SK-N-SH treated with all-trans-retinoic acid at 6 μM for 48 hours (cell line): Measurements from ENCODE around the gene MAB21L4.

Source experiments
- ATAC-seq: fragments of 200-7000 bp; cut with Tn5 transposase; 3 replicates; pipeline ENCODE4 v1.9.1; 2020; ENCODE audit warnings: mild to moderate bottlenecking, moderate library complexity
- ARNTL ChIP-seq: fragments of 450-650 bp; formaldehyde crosslinking; IDR thresholded peaks from 2 replicates; pipeline ENCODE4 v1.5.0; 2020; ENCODE audit warnings: low read depth, mild to moderate bottlenecking, moderate library complexity, borderline replicate concordance
- BACH2 ChIP-seq: fragments of 250-450 bp; sonication (Bioruptor Pico); IDR thresholded peaks from 2 replicates; pipeline ENCODE4 v1.9.0; 2021; ENCODE audit warnings: mild to moderate bottlenecking, borderline replicate concordance
- ESRRG ChIP-seq: fragments of 250-450 bp; sonication (Bioruptor Pico); IDR thresholded peaks from 2 replicates; pipeline ENCODE4 v1.6.1; 2021; ENCODE audit warnings: mild to moderate bottlenecking
- GLIS3 ChIP-seq: fragments of 250-450 bp; sonication (Bioruptor Pico); IDR thresholded peaks from 2 replicates; pipeline ENCODE4 v1.5.0; 2020; ENCODE audit warnings: mild to moderate bottlenecking, moderate library complexity
- OSR1 ChIP-seq: fragments of 250-450 bp; sonication (Bioruptor Pico); IDR thresholded peaks from 2 replicates; pipeline ENCODE4 v1.8.0; 2022; ENCODE audit warnings: moderate library complexity, mild to moderate bottlenecking, inconsistent platforms
- PPARA ChIP-seq: fragments of 250-450 bp; sonication (Bioruptor Pico); IDR thresholded peaks from 2 replicates; pipeline ENCODE4 v1.5.0; 2020; ENCODE audit warnings: mild to moderate bottlenecking, borderline replicate concordance
- RARB ChIP-seq: fragments of 250-450 bp; sonication (Bioruptor Pico); IDR thresholded peaks from 2 replicates; pipeline ENCODE4 v1.8.0; 2021; ENCODE audit warnings: mild to moderate bottlenecking, moderate library complexity
- SNAI2 ChIP-seq: fragments of 250-450 bp; sonication (Bioruptor Pico); IDR thresholded peaks from 2 replicates; pipeline ENCODE4 v1.5.0; 2020; ENCODE audit warnings: mild to moderate bottlenecking, moderate library complexity
- TOX ChIP-seq: fragments of 250-450 bp; sonication (Bioruptor Pico); IDR thresholded peaks from 2 replicates; pipeline ENCODE4 v1.8.0; 2021; ENCODE audit warnings: mild to moderate bottlenecking, moderate library complexity, borderline replicate concordance
- ZC3H10 ChIP-seq: fragments of 250-450 bp; sonication (Bioruptor Pico); IDR thresholded peaks from 2 replicates; pipeline ENCODE4 v1.5.1; 2021; ENCODE audit warnings: mild to moderate bottlenecking, moderate library complexity
- ZFP3 ChIP-seq: fragments of 250-450 bp; sonication (Bioruptor Pico); IDR thresholded peaks from 2 replicates; pipeline ENCODE4 v1.5.0; 2020; ENCODE audit warnings: mild to moderate bottlenecking, moderate library complexity
- ZFP30 ChIP-seq: fragments of 450-650 bp; formaldehyde crosslinking; IDR thresholded peaks from 2 replicates; pipeline ENCODE4 v1.5.0; 2022; ENCODE audit warnings: mild to moderate bottlenecking, moderate library complexity
- TF ChIP-seq, protein P1 (sequence below): fragments of 250-450 bp; sonication (Bioruptor Pico); IDR thresholded peaks from 2 replicates; pipeline ENCODE4 v1.5.0; 2020; ENCODE audit warnings: mild to moderate bottlenecking, moderate library complexity
- TF ChIP-seq, protein P2 (sequence below): fragments of 250-450 bp; sonication (Bioruptor Pico); IDR thresholded peaks from 2 replicates; pipeline ENCODE4 v1.8.0; 2021; ENCODE audit warnings: low read depth, mild to moderate bottlenecking, moderate library complexity, borderline replicate concordance
- TF ChIP-seq, protein P3 (sequence below): fragments of 250-450 bp; sonication (Bioruptor Pico); IDR thresholded peaks from 2 replicates; pipeline ENCODE4 v1.5.1; 2020; ENCODE audit warnings: low read depth, mild to moderate bottlenecking, moderate library complexity
- TF ChIP-seq, protein P4 (sequence below): fragments of 250-450 bp; sonication (Bioruptor Pico); IDR thresholded peaks from 2 replicates; pipeline ENCODE4 v1.5.1; 2021; ENCODE audit warnings: mild to moderate bottlenecking, moderate library complexity
- TF ChIP-seq, protein P5 (sequence below): fragments of 250-450 bp; sonication (Bioruptor Pico); IDR thresholded peaks from 2 replicates; pipeline ENCODE4 v1.8.0; 2020; ENCODE audit warnings: mild to moderate bottlenecking, moderate library complexity, borderline replicate concordance

Gene MAB21L4

DNA sequence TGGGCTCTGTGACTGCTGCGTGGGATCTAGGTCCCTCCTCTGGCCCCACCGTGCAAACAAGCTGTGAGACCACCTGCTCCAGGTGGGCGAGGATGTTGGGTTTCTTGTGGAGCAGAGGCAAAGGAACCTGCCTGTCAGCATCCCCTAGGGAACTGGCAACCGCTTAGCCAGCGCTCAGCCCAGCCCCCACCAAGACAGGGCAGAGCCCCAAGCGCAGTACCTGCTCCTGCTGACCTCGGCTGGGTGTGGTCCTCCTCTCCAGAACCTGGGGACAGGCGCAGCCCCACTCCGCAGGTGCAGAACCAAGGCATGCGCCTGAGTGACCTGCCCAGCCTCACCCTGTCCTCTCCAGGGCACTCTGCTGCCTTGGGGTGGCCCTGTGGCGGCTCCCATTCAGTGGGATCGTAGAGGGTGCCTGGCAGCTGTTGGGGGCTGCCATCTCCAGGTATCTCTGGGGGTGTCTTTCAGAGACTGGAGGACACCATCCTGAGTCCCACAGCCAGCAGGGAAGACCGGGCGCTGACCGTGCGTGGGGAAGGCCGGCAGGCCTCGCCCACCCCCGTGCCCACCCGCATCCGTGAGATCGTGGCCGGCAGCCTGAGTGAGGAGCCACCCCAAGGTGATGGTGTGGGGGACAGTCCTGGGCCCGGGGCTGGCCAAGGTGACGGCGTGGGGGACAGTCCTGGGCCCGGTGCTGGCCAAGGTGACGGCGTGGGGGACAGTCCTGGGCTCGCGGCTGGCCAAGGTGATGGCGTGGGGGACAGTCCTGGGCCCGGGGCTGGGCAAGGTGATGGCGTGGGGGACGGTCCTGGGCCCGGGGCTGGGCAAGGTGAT lies 22.5 kb upstream of the MAB21L4 start:
- TF ChIP-seq OSR1 (CRISPR knock-in tag): no peak
- TF ChIP-seq, protein P1, sequence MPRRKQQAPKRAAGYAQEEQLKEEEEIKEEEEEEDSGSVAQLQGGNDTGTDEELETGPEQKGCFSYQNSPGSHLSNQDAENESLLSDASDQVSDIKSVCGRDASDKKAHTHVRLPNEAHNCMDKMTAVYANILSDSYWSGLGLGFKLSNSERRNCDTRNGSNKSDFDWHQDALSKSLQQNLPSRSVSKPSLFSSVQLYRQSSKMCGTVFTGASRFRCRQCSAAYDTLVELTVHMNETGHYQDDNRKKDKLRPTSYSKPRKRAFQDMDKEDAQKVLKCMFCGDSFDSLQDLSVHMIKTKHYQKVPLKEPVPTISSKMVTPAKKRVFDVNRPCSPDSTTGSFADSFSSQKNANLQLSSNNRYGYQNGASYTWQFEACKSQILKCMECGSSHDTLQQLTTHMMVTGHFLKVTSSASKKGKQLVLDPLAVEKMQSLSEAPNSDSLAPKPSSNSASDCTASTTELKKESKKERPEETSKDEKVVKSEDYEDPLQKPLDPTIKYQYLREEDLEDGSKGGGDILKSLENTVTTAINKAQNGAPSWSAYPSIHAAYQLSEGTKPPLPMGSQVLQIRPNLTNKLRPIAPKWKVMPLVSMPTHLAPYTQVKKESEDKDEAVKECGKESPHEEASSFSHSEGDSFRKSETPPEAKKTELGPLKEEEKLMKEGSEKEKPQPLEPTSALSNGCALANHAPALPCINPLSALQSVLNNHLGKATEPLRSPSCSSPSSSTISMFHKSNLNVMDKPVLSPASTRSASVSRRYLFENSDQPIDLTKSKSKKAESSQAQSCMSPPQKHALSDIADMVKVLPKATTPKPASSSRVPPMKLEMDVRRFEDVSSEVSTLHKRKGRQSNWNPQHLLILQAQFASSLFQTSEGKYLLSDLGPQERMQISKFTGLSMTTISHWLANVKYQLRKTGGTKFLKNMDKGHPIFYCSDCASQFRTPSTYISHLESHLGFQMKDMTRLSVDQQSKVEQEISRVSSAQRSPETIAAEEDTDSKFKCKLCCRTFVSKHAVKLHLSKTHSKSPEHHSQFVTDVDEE (CRISPR knock-in tag): no peak
- no peak for TF ChIP-seq BACH2 (CRISPR knock-in tag)
- TF ChIP-seq ESRRG (CRISPR knock-in tag): no peak
- TF ChIP-seq, protein P2, sequence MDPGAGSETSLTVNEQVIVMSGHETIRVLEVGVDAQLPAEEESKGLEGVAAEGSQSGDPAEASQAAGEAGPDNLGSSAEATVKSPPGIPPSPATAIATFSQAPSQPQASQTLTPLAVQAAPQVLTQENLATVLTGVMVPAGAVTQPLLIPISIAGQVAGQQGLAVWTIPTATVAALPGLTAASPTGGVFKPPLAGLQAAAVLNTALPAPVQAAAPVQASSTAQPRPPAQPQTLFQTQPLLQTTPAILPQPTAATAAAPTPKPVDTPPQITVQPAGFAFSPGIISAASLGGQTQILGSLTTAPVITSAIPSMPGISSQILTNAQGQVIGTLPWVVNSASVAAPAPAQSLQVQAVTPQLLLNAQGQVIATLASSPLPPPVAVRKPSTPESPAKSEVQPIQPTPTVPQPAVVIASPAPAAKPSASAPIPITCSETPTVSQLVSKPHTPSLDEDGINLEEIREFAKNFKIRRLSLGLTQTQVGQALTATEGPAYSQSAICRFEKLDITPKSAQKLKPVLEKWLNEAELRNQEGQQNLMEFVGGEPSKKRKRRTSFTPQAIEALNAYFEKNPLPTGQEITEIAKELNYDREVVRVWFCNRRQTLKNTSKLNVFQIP (CRISPR knock-in tag): no peak
- ATAC-seq: no peak

DNA sequence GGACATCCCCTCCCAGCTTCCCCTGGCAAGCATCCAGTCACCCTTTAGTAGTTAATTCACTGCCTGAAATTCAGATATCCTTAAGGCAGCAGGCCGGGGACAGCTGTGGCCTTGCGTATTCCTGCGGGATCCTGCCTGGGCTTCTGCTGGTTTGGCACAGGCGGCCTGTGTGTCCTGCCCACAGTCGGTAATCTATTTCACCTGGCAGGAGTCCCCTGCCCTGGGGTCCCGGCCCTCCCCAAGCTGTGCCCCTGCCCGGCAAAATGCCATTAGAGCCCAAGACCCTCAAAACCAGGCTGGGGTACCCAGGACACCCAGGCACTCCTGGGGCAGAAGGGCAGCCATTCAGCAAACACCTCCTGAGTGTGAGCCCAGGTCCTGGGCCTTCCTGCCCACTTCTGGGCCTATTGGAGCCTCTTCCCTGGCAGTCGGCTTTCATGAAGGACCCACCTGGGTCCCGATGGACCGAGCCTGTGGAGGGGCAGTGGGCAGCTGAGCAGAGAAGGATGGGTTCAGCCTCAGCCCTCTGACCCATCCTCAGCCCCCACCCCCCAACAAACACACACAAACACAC lies 21.8 kb upstream of the MAB21L4 start:
- TF ChIP-seq OSR1 (CRISPR knock-in tag) (no peak), PPARA (no peak), GLIS3 (no peak), ZFP30 (CRISPR knock-in tag) (no peak), ESRRG (CRISPR knock-in tag) (no peak), RARB (no peak)
- ATAC-seq: no peak

DNA sequence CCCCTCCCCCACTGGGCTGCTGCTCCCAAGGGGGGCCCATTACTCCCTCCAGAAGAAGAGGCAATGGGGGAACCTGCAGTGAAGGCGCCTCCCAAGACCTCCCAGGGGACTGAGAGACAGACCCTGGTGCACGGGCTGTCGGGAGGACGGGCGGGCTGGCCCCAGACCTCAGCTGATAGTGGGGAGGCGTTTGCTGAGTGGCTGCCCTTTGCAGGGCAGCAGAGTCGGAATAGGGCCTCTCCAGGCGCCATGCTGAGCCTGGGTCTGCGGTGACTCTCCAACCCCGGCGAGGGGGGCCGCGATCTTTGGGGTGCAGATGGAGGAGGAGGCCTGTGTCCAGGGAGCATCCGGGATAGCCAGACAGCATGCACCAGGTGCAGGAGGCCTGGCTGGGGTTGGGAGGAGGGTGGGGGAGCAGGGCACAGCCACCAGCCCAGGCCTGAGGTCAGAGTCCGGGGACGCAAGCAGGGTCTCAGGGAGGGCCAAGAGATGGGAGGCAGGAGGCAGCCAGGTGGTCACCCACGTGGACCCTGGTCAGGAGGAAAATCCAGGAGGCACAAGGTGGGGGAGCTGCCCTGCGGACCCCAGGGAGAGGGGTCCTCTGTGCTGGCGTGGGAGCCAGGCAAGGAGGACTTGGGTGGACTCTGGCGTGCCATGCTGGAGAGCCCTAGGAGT lies 21.2 kb upstream of the MAB21L4 start:
- no peak for ATAC-seq
- TF ChIP-seq, protein P2 (CRISPR knock-in tag): no peak
- TF ChIP-seq, protein P3, sequence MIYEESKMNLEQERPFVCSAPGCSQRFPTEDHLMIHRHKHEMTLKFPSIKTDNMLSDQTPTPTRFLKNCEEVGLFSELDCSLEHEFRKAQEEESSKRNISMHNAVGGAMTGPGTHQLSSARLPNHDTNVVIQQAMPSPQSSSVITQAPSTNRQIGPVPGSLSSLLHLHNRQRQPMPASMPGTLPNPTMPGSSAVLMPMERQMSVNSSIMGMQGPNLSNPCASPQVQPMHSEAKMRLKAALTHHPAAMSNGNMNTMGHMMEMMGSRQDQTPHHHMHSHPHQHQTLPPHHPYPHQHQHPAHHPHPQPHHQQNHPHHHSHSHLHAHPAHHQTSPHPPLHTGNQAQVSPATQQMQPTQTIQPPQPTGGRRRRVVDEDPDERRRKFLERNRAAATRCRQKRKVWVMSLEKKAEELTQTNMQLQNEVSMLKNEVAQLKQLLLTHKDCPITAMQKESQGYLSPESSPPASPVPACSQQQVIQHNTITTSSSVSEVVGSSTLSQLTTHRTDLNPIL: no peak
- TF ChIP-seq ESRRG (CRISPR knock-in tag) (no peak), ZFP3 (no peak), TOX (CRISPR knock-in tag) (no peak), ZFP30 (CRISPR knock-in tag) (no peak), ZC3H10 (no peak), ARNTL (no peak), SNAI2 (no peak), OSR1 (CRISPR knock-in tag) (no peak)
- TF ChIP-seq, protein P1 (CRISPR knock-in tag): no peak
- TF ChIP-seq, protein P4, sequence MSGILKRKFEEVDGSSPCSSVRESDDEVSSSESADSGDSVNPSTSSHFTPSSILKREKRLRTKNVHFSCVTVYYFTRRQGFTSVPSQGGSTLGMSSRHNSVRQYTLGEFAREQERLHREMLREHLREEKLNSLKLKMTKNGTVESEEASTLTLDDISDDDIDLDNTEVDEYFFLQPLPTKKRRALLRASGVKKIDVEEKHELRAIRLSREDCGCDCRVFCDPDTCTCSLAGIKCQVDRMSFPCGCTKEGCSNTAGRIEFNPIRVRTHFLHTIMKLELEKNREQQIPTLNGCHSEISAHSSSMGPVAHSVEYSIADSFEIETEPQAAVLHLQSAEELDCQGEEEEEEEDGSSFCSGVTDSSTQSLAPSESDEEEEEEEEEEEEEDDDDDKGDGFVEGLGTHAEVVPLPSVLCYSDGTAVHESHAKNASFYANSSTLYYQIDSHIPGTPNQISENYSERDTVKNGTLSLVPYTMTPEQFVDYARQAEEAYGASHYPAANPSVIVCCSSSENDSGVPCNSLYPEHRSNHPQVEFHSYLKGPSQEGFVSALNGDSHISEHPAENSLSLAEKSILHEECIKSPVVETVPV (CRISPR knock-in tag): no peak
- TF ChIP-seq, protein P5, sequence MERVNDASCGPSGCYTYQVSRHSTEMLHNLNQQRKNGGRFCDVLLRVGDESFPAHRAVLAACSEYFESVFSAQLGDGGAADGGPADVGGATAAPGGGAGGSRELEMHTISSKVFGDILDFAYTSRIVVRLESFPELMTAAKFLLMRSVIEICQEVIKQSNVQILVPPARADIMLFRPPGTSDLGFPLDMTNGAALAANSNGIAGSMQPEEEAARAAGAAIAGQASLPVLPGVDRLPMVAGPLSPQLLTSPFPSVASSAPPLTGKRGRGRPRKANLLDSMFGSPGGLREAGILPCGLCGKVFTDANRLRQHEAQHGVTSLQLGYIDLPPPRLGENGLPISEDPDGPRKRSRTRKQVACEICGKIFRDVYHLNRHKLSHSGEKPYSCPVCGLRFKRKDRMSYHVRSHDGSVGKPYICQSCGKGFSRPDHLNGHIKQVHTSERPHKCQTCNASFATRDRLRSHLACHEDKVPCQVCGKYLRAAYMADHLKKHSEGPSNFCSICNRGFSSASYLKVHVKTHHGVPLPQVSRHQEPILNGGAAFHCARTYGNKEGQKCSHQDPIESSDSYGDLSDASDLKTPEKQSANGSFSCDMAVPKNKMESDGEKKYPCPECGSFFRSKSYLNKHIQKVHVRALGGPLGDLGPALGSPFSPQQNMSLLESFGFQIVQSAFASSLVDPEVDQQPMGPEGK (CRISPR knock-in tag): no peak
- TF ChIP-seq, all 23 proteins: peak for 0
